ENCODE data around the gene RBM18.

- TF ChIP-seq POLR2AphosphoS5 (IDR thresholded peaks at IDR 0.05) (no peak), CTCF (IDR thresholded peaks at IDR 0.05) (no peak), POLR2A (IDR thresholded peaks at IDR 0.05) (no peak), EP300 (IDR thresholded peaks at IDR 0.05; ENCODE audit: low read depth) (no peak)
These were observed 47.7 kb downstream of the RBM18 start for GRCh38 chr9:122216798-122217418.
